Muscle layer of colon (tissue), 2 donors: ENCODE data around the gene LUZP1.

Experiments used
- H3K27ac ChIP-seq: one replicate; pipeline ENCODE4 v1.7.0; 2013; ENCODE audit warnings: low read depth, mild to moderate bottlenecking, low read length, moderate library complexity
- H3K27me3 ChIP-seq, 2 donors: one replicate each; pipeline ENCODE4 v1.7.0; 2013; ENCODE audit warnings: low read length in 2 of 2, mild to moderate bottlenecking in 2 of 2; ENCODE audit not compliant: insufficient read depth in 2 of 2, control insufficient read depth in 1 of 2
- H3K36me3 ChIP-seq: one replicate; pipeline ENCODE4 v1.7.0; 2013; ENCODE audit warnings: mild to moderate bottlenecking, low read length; ENCODE audit not compliant: insufficient read depth
- H3K4me1 ChIP-seq: one replicate; pipeline ENCODE4 v1.7.0; 2013; ENCODE audit warnings: mild to moderate bottlenecking, low read length; ENCODE audit not compliant: insufficient read depth
- H3K4me3 ChIP-seq, 2 donors: one replicate each; pipeline ENCODE4 v1.7.0; 2013; ENCODE audit warnings: low read length in 2 of 2, low read depth in 1 of 2, mild to moderate bottlenecking in 1 of 2, moderate library complexity in 1 of 2
- H3K9ac ChIP-seq: one replicate; pipeline ENCODE4 v1.7.0; 2013; ENCODE audit warnings: low read length
- H3K9me3 ChIP-seq: one replicate; pipeline ENCODE4 v1.7.0; 2013; ENCODE audit warnings: mild to moderate bottlenecking, low read length
- donor health status: abdominal sarcoma.
- donor health status: Adenocarcinoma of cecum.

Gene LUZP1

GRCh38 chr1:23169195-23169575 lies 529 bp upstream of the LUZP1 start:
- Histone ChIP-seq H3K4me3 (peak overlapping the region; percentile 74 to 92), H3K36me3 (no peaks in the 10 kb centered on the region), H3K27ac (peak overlapping the region; percentile 82), H3K9ac (peak overlapping the region; percentile 2), H3K4me1 (peaks cover 38% of the 10 kb centered on the region), H3K9me3 (no peaks in the 10 kb centered on the region), H3K27me3 (no peaks in the 10 kb centered on the region)

- Histone ChIP-seq H3K4me3 (peak overlapping the region; percentile 74 to 92), H3K27me3 (no peaks in the 10 kb centered on the region), H3K9ac (no peak overlapping the region), H3K36me3 (no peaks in the 10 kb centered on the region), H3K27ac (peak overlapping the region; percentile 95), H3K9me3 (no peaks in the 10 kb centered on the region), H3K4me1 (peaks cover 38% of the 10 kb centered on the region)
These were observed 594 bp downstream of the LUZP1 start for GRCh38 chr1:23168079-23168444.

DNA sequence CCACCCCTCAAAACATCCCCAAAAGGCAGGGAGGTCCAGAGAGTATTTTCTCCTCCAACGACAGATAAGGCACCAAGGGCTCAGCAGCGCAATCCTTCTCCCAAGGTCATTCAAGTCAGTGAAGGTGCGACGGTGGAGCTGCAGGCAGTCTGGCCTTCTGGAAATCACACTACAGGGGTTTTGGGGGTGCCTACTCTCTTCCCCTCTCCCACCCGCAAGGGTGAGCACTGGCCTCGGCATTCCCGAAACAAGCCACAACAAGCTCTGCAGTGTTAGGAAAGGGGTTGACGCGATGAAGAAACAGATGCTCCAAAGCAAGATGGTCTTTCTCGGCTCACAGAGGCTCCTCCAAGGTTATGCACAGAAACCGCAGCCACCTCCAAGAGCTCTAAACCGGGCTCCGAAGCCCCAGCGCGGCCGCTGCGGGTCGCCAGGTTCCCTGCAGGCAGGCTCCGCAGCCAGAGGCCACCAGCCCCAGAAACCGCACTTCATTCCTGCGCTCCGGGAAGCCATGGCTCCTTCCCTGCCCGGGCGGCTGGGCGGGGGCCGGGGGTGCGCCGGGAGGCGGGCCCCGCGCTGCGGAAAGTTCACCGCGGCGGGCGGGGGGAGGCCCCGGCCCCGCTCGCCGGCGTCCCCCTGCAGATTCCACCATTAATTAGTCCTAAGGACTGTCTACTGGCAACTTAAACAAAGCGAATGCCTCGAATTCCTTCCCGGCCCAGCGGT lies 1.1 kb downstream of the LUZP1 start:
- Histone ChIP-seq H3K9me3 (no peaks in the 10 kb centered on the region), H3K9ac (peak overlapping the region; percentile 68), H3K4me1 (peaks cover 38% of the 10 kb centered on the region), H3K4me3 (peak overlapping the region; percentile 92), H3K36me3 (no peaks in the 10 kb centered on the region), H3K27me3 (no peaks in the 10 kb centered on the region), H3K27ac (peak overlapping the region; percentile 95)

DNA sequence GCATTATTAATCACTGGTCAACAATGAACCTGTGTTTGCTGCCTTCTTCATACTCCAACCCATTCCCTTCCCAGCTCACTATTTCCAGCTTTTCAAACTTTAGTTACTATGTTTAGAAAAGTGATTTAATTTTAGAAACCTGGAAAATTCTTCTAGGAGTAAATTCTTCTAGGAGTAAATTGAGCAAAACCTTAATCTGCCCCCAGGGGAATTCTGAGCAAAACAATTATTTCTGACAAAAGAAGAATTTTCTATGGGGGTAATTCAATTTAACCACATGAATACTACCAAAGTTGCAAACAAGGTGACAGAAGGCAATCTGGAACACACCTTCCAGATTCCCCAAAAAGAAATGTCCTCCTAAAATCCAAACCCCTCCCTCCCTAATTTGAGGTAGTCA lies 1.8 kb downstream of the LUZP1 start:
- Histone ChIP-seq H3K27me3 (no peaks in the 10 kb centered on the region), H3K9ac (peak overlapping the region; percentile 68), H3K9me3 (no peaks in the 10 kb centered on the region), H3K4me1 (peaks cover 35% of the 10 kb centered on the region), H3K4me3 (peak overlapping the region in 1 of 2 donors; percentile 92), H3K36me3 (no peaks in the 10 kb centered on the region), H3K27ac (peak overlapping the region; percentile 95)

DNA sequence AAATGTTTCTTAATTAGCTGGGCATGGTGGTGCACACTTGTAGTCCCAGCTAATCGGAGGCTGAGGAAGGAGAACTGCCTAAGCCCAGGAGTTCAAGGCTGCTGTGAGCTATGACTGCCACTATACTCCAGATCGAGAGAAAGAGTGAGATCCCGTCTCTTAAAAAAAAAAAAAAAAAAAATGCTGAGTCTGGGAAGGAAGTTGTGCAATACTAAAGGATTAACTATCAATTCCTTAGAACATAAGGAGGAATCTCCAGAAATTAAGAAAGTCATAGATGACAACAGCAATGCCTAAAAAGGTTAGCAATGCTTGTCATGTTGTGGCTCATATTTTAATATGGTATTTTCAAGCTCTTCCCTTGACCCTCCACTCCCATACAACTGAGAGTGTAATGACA lies 5.3 kb downstream of the LUZP1 start:
- no peak overlapping the region for H3K27ac ChIP-seq
- H3K36me3 ChIP-seq: no peaks in the 10 kb centered on the region
- H3K9ac ChIP-seq: no peak overlapping the region
- H3K27me3 ChIP-seq: no peaks in the 10 kb centered on the region
- H3K4me1 ChIP-seq: peaks cover 16% of the 10 kb centered on the region
- H3K9me3 ChIP-seq: no peaks in the 10 kb centered on the region
- H3K4me3 ChIP-seq: no peak overlapping the region

DNA sequence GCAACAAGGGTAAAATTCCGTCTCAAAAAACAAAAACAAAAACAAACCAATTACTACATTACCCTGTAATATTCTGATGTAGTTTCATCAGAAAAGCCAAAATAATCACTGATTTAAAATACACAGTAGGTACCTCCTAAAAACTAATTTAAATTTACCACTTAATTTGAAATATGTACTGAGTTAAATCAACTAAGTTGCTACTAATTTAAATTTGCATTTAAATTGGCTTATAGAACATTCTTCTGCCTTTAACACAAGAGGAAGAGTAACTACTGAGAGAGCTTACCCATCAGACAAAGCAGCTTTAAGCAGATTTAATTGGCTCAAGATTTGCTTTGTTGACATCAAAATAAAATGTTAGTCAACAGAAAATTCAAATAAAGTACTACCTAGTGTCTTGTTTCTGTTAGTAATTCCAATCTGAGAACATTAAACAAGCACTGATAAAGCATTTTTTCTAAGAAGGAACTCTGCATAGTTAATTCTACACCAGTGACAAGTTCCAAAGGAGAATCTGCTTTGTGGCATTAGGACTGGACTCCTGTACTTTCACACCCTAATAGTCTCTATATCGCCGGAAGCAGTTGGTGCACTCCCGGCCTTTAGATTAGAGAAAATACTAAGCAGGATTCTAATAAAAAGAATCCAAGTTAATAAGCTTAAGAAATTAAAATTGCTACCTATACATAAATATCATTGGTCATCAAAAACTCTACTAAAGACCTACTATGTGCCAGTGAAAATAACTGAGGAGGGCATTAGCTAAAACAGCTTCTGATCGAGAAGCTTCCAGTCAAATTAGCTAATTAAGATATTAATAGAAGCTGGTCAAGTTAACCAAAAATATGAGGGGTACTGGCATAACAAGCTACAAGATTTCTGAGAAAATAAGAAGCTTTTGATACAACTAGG lies 8.4 kb downstream of the LUZP1 start:
- Histone ChIP-seq H3K4me3 (no peak overlapping the region), H3K27ac (no peak overlapping the region), H3K27me3 (no peaks in the 10 kb centered on the region), H3K9ac (no peak overlapping the region), H3K4me1 (no peaks in the 10 kb centered on the region), H3K36me3 (no peaks in the 10 kb centered on the region), H3K9me3 (no peaks in the 10 kb centered on the region)

DNA sequence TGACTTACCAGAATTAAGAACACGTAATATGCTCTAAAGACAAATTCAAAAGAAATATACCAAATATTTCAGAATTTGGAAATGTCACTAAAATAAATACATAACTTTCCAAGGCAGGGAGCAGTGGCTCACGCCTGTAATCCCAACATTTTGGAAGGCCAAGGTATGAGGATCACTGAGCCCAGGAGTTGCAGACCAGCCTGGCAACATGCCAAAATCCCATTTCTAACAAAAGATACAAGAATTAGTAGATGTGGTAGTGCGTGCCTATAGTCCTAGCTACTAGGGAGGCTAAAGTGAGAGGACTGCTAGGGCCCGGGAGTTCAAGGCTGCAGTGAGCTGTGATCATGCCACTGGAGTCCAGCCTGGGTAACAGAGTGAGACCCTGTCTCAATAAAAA lies 11.7 kb downstream of the LUZP1 start:
- no peaks in the 10 kb centered on the region for H3K9me3 ChIP-seq
- H3K27ac ChIP-seq: no peak overlapping the region
- no peaks in the 10 kb centered on the region for H3K27me3 ChIP-seq
- no peaks in the 10 kb centered on the region for H3K36me3 ChIP-seq
- no peak overlapping the region for H3K4me3 ChIP-seq
- no peaks in the 10 kb centered on the region for H3K4me1 ChIP-seq
- no peak overlapping the region for H3K9ac ChIP-seq

- Histone ChIP-seq H3K4me1 (peaks cover 3% of the 10 kb centered on the region), H3K9me3 (no peaks in the 10 kb centered on the region), H3K36me3 (no peaks in the 10 kb centered on the region), H3K27ac (no peak overlapping the region), H3K9ac (no peak overlapping the region), H3K27me3 (no peaks in the 10 kb centered on the region), H3K4me3 (no peak overlapping the region)
These were observed 15.5 kb downstream of the LUZP1 start for GRCh38 chr1:23152966-23153684.

- H3K9ac ChIP-seq: no peak overlapping the region
These were observed 17.9 kb downstream of the LUZP1 start for GRCh38 chr1:23150742-23151141.

DNA sequence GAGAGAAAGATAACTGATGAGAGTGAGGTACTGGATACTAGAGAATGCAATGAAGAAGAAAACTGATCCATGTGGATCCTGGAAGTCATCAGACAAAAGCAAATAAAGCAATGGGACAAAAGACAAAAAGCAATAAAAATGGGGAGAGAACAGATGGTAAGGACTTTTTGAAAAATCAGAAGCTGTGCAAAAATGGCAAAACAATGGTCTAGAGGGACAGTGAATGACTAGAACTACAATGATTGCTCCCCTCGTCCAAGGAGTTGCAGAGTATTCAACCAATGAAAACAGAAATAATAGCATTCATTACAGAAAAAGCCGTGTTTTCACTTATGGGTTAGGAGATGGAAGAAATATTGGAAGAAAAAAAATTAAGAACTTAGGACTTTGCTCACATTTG lies 18.5 kb downstream of the LUZP1 start:
- no peaks in the 10 kb centered on the region for H3K36me3 ChIP-seq
- H3K27ac ChIP-seq: no peak overlapping the region
- H3K4me1 ChIP-seq: peaks cover 6% of the 10 kb centered on the region
- no peaks in the 10 kb centered on the region for H3K27me3 ChIP-seq
- H3K4me3 ChIP-seq: no peak overlapping the region
- no peaks in the 10 kb centered on the region for H3K9me3 ChIP-seq
- H3K9ac ChIP-seq: no peak overlapping the region

More at GRCh38 chr1:23150742-23151141, 17.9 kb downstream of the LUZP1 start:
- Histone ChIP-seq H3K27ac (no peak overlapping the region), H3K27me3 (no peaks in the 10 kb centered on the region), H3K4me1 (peaks cover 6% of the 10 kb centered on the region), H3K36me3 (no peaks in the 10 kb centered on the region), H3K9me3 (no peaks in the 10 kb centered on the region), H3K4me3 (no peak overlapping the region)

DNA sequence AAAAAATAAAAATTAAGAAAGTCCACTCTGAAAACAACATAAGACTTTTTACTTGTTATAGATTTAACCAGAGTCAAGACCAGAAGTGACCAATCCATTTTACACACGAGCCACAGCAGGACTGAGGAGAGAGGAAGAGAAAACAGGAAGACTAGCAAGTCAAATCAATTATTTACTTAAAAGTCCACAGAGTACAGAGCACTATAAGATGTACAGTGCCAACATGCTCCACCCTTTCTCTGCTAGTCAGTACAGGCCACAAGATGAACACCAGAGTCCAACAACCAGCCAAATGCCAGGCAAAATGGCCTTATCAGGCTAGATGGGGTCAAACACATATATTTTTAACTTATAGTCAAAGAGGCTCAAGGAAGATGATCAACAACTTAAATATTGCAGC lies 19.5 kb downstream of the LUZP1 start:
- H3K9ac ChIP-seq: no peak overlapping the region
- H3K9me3 ChIP-seq: no peaks in the 10 kb centered on the region
- H3K4me3 ChIP-seq: no peak overlapping the region
- H3K27ac ChIP-seq: no peak overlapping the region
- no peaks in the 10 kb centered on the region for H3K36me3 ChIP-seq
- no peaks in the 10 kb centered on the region for H3K27me3 ChIP-seq
- peaks cover 6% of the 10 kb centered on the region for H3K4me1 ChIP-seq
